ENCODE data around the gene CCDC137.

The CCDC137 gene

GRCh38 chr17:81702934-81703746 lies 36.6 kb downstream of the CCDC137 start, which contains the start of gene MRPL12:
MRPL12 (plus strand) TSS chr17:81703367; CDS start chr17:81703502, 135 bp downstream.
- DNase-seq (ENCODE audit: low spot score) = peak; percentile 99

DNA sequence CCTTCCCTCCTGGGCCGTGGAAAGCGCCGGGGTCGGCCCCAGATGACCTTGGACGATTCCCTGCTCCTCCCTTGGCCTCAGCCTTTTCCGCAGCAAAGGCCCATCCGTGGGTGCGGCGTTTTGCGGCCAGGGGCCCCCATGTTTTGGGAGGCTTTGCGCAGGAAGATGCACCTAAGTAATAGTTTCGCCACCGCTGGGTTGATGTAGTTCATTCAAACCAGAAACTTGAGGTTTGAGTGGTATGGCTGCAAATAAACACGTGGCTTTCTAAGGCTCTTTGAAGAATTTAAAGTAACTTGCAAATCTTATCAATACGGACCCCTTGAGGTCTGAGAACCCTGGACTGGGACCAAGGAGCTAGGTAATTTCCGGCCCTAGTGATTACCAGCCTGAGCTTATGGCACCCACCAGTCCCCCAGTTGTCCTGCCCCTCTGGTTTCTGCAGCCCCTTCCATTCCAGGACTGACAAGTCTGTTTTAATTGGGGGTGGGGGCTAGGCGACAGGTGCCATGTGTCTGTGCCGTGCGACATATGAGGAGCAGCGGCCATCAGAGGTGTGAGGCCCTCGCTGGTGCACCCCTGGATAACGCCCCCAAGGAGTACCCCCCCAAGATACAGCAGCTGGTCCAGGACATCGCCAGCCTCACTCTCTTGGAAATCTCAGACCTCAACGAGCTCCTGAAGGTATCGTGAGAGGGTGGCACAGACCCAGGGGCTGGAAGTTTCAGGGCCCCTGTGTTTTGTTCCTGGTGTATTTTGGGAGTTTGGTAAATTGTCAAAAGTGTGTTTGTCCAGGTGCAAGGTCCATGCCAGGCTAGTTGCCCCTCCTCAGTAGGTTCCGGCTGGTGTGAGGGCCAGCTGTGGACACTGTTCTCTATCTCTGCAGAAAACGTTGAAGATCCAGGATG lies 37.5 kb downstream of the CCDC137 start:
- no peak for DNase-seq (ENCODE audit: low spot score)

- no peak for DNase-seq (ENCODE audit: low spot score)
Observed at GRCh38 chr17:81705518-81706231, 39.1 kb downstream of the CCDC137 start.

DNA sequence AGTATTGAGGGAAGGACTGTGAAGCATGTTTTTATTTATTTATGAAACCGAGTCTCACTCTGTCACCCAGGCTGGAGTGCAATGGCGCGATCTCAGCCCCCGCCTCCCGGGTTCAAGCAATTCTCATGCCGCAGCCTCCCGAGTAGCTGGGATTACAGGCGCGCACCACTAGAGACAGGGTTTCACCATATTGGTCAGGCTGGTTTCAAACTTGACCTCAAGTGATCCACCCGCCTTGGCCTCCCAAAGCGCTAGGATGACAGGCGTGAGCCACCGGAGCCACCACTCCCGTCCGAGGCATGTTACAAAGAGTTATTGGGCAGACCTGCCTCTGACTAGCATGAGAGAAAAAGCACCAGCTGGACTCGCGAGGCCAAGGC lies 39.7 kb downstream of the CCDC137 start:
- no peak for DNase-seq (ENCODE audit: low spot score)

- DNase-seq (ENCODE audit: low spot score) = no peak
Observed at GRCh38 chr17:81706757-81707624, 40.5 kb downstream of the CCDC137 start.

DNA sequence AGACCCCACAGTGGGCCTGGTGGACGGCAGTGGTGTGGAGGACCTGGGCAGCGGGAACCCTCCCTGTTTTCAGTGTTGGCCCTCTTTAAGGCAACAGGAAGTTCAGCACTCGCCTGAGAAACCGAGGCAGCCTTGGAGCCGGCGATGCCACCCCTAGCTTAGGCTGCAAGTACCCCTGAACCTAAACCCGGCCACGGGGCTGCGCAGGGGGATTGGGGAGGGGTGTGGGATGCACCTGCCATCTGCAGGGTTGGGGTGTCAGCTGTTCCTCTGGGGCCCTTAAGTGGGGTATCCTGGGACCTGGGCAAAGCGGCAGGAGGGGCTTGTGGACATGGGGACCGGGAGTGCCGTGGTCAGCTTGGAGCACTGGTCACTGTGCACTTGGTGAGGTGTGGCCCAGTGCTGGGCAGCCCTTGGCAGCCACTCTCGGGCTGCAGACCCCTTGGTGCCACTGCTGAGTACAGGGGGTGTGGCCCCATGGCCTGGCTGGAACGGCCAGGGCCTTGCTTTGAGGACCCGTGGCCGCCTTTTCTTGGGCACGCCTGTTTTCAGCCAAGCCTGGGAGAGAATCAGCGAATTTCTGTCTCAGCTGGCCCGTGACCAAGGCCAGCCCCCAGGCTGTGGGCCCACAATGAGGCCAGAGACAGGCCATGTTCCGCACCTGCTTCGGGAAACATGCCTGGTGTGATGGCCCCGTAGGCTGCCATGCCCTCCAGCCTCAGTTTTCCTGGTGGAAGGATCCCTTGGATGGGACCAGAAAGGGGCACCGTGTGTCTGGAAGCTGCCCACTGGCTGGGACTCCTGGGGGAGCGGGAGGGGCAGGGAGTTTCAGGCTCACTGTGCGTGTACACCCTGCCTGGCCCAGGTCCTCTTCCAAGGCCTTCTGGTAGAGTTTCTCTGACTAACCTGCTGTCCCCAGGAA lies 41.4 kb downstream of the CCDC137 start:
- DNase-seq (ENCODE audit: low spot score) = no peak

GRCh38 chr17:81708739-81709185 lies 42.2 kb downstream of the CCDC137 start:
- DNase-seq (ENCODE audit: low spot score) = no peak

DNA sequence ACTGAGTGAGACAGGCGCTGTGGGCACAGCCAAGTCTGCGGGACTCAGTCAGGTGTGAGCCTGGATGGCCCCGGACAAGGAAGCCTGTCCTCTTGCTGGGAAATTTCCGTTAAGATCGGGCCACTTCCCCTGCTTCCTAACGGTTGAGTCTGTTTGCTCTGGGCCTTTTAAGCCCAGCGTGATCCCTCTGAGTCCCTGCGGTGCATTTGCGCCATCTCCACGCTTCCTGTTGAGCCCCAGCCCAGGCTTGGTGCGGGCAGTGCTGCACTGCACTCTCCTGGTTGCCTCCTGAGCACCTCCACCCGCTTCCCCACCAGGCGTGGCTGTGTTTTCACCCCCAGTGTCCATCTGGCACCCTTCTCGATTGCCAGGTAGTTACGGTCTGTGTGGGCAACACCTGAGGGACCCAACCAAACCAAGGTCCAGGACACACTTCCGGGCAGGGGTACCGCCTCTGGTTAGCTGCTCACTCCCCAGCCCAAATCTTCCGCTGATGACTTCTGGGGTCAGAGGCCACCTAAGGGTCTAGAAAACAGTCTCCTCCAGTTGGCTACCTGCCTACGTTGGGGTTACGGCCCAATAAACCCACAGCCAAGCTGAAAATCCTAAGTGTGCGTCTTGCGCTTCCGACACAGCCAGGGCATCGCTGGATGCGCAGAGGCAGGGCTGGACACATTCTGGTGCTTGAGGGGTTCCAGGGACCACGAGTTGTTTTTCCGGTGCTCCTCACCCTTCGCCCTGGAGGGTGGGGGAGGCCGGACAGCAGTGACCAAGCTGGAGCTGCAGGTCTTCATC lies 44.2 kb downstream of the CCDC137 start:
- DNase-seq (ENCODE audit: low spot score) = no peak

GRCh38 chr17:81711814-81712467 lies 45.4 kb downstream of the CCDC137 start, which contains the start of gene SLC25A10:
SLC25A10 (plus strand) TSS chr17:81712284; CDS start chr17:81712427, 143 bp downstream.
- DNase-seq (ENCODE audit: low spot score) = peak; percentile 91

GRCh38 chr17:81712468-81713003 lies 46.0 kb downstream of the CCDC137 start:
- peak; percentile 68 for DNase-seq (ENCODE audit: low spot score)

DNA sequence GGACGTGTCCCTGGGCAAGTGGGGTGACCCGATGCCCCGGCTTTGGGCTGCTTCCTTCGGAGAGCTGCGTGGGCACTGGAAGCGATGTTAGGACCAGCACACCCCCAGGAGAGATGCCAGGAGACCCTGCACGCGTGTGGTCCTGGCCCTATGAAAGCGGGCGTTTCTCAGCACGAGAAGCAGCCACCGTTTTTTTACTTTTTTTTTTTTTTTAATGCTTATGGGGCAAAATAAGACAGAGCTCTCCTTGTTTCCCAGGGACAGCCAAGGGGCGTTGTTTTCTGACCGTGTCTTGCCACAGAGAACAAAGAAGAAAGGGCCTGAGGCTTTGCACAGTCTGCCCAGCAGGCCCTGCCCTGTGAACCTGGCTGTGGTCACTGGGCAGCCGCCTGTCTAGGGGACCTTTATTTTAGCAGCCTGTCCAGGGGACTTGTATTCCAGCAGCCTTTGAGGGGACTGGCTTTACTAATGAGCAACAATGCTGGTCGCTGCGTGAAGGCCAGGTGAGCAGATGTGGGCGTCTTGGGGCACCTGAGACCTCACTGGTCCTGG lies 46.5 kb downstream of the CCDC137 start:
- no peak for DNase-seq (ENCODE audit: low spot score)

DNA sequence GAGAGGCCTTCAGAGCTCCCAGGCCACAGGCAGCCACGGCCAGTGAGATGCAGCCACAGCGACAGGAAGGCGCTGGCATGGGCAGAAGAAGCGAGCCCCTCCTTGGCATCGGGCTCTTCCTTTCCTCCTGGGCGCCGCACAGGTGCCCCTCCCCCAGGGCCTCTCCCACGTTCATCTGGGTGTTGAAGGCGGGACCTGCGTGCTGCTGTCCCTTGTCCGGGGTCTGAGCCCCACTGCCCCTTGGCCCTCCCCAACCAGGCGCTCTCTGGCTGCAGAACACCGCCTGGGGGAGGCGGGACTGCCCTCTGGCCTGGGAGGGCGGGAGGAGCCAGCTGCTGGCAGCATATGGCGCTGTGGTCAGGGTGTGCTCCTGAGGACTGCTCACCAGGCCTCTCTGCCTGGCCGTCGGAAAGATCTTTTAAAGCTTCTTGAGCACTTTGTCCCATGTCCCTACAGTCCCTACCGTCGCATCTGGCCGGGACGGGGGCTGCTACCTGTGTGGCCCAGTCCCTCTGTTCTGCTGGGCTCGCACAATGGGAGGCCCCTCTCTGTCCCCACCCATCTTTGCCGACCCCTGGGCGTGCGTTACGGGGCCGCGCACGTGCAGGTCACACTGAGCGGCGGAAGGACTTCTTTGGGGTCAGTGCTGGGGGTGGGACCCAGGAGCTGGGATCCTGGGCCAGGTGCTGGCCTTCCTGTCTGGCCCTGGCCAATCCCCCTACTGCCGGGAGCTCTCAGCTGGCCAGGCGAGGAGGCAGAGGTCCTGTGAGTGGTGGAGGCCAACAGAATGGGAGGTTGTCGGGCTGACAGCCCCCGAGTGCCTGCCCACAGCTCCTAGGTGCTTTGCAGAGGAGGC lies 47.2 kb downstream of the CCDC137 start:
- no peak for DNase-seq (ENCODE audit: low spot score)

- no peak for DNase-seq (ENCODE audit: low spot score)
Observed at GRCh38 chr17:81714412-81715106, 48.0 kb downstream of the CCDC137 start.

GRCh38 chr17:81715107-81715871 lies 48.8 kb downstream of the CCDC137 start:
- no peak for DNase-seq (ENCODE audit: low spot score)

- no peak for DNase-seq (ENCODE audit: low spot score)
Observed at GRCh38 chr17:81715872-81716673, 49.5 kb downstream of the CCDC137 start.

Measured in HuH-7 (cell line).